H1 (cell line): ENCODE data around the gene PPARA. TPM values are rescaled to one million over a fixed set of nuclear protein-coding genes. Genes with fewer than 3 reads are reported as not detected.

Source experiments
- CREB1 ChIP-seq: IDR thresholded peaks from 2 replicates; pipeline ENCODE4 v1.6.1; 2012; ENCODE audit warnings: inconsistent platforms
- EP300 ChIP-seq, 2 experiments: IDR thresholded peaks; 1 replicate in 1 of 2; 2 replicates in 1 of 2; pipeline ENCODE4 v1.6.1; 2011 to 2012; ENCODE audit warnings: low read depth in 2 of 2, low read length in 2 of 2, mild to moderate bottlenecking in 2 of 2, borderline replicate concordance in 1 of 2, inconsistent platforms in 1 of 2, moderate library complexity in 1 of 2
- JUN ChIP-seq: IDR thresholded peaks from 2 replicates; pipeline ENCODE4 v1.6.1; 2011; ENCODE audit warnings: low read depth, mild to moderate bottlenecking, improper control_type of control experiment, low read length
- RBBP5 ChIP-seq: IDR thresholded peaks from 2 replicates; pipeline ENCODE4 v1.7.1; 2012; ENCODE audit warnings: low read depth, mild to moderate bottlenecking, inconsistent platforms, low read length, moderate library complexity, borderline replicate concordance
- SAP30 ChIP-seq: fragments of 300-600 bp; sonication (generic); IDR thresholded peaks from 2 replicates; pipeline ENCODE4 v1.7.1; 2012; ENCODE audit warnings: low read length, moderate library complexity, mild to moderate bottlenecking, inconsistent platforms; ENCODE audit not compliant: insufficient read depth, insufficient replicate concordance
- SIN3A ChIP-seq, 2 experiments: IDR thresholded peaks in 1 of 2; conservative IDR thresholded peaks in 1 of 2; 2 replicates each; pipeline ENCODE4 v1.6.1; 2011 to 2012; ENCODE audit warnings: low read length in 2 of 2, improper control_type of control experiment in 1 of 2, low read depth in 1 of 2, mild to moderate bottlenecking in 1 of 2
- TAF1 ChIP-seq: IDR thresholded peaks from 2 replicates; pipeline ENCODE4 v1.6.1; 2011; ENCODE audit warnings: mild to moderate bottlenecking, low read depth, low read length
- polyA plus RNA-seq, 7 experiments: library from polyadenylated mRNA; depleted of rRNA in 3 of 7; stranded (reverse) in 5 of 7; unstranded in 2 of 7; fragments of >200 nt in 5 of 7; fragments of 200-250 nt in 2 of 7; gene quantifications; 1 replicate in 5 of 7; 2 replicates in 1 of 7; 4 replicates in 1 of 7; pipeline versions ENCODE4 v1.2.1 to v1.2.3, GENCODE V29; 2011 to 2013; ENCODE audit warnings: missing spikeins in 2 of 7, mixed read lengths in 2 of 7
- total RNA-seq: library from RNA; stranded (reverse); fragmentation: NEBNext Ultra II Directional; extraction: Animal tissue kit (Norgen Biotek cat#: 25700); gene quantifications from 2 replicates; pipeline ENCODE4 v1.2.1, GENCODE V29; 2021
- TF ChIP-seq, protein P1 (sequence below): IDR thresholded peaks from 2 replicates; pipeline ENCODE4 v1.6.1; 2012; ENCODE audit warnings: inconsistent platforms

PPARA gene
- total and polyA plus RNA-seq, 2 of the 8 experiments (the other 6 are each of a cell fraction or from before 2014, with no cell fraction given) = 3.1 to 8.2 TPM

DNA sequence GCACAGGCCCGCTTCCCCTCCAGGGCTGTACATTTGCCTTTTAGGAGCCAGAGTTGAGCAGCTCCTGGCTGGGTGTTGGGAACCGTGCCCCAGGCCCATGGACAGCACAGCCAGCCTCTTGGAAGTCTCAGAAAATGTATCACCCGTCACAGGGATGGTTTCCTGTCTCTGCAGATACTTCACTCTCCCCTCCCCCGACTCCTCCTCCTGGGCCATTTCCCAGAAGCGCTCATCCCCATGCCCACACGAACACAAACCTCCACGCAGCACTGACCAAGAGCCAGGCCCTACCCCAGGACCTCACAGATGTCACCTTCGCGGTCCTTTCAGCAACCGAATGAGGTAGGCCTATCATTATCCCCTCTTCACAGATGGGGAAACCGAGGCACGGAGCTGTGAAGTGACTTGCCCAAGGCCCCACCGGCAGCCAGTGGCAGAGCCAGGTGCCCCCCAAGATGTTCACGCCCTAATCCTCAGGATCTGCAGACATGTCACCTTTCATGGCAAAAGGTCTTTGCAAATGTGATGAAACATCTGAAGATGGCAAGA is 13.0 kb upstream of the PPARA start (continued):
- TF ChIP-seq JUN = no peak
- no peak for TF ChIP-seq SIN3A (conservative IDR thresholded peaks at IDR 0.05 in 1 of 2, IDR thresholded peaks at IDR 0.05 in 1 of 2; ENCODE audit: low read depth in 1 of 2, low read length in 2 of 2)
- no peak for TF ChIP-seq CREB1
- TF ChIP-seq SAP30 = no peak
- TF ChIP-seq RBBP5 = no peak
- no peak for TF ChIP-seq EP300 (IDR thresholded peaks at IDR 0.05; ENCODE audit: borderline replicate concordance in 1 of 2, low read depth in 2 of 2, low read length in 2 of 2)
- no peak for TF ChIP-seq TAF1
- TF ChIP-seq, protein P1, sequence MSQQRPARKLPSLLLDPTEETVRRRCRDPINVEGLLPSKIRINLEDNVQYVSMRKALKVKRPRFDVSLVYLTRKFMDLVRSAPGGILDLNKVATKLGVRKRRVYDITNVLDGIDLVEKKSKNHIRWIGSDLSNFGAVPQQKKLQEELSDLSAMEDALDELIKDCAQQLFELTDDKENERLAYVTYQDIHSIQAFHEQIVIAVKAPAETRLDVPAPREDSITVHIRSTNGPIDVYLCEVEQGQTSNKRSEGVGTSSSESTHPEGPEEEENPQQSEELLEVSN = no peak
